Activated naive CD8-positive, alpha-beta T cell treated with anti-CD3 and anti-CD28 coated beads for 36 hours (primary cell): Measurements from ENCODE around the gene VPS33B. TPM values are rescaled to one million over a fixed set of nuclear protein-coding genes. Genes with fewer than 3 reads are reported as not detected.

ENCODE experiments used
- DNase-seq: peaks from one replicate; pipeline ENCODE4 v3.0.0; 2021
- H3K27ac Mint-ChIP-seq: one replicate; pipeline ENCODE4 v1.8.0; 2022; ENCODE audit warnings: mild to moderate bottlenecking, moderate library complexity, mixed read lengths
- H3K27me3 Mint-ChIP-seq: one replicate; pipeline ENCODE4 v1.8.0; 2022; ENCODE audit warnings: mild to moderate bottlenecking, mixed read lengths
- H3K36me3 Mint-ChIP-seq: one replicate; pipeline ENCODE4 v1.8.0; 2021; ENCODE audit warnings: mild to moderate bottlenecking, mixed read lengths
- H3K4me1 Mint-ChIP-seq: one replicate; pipeline ENCODE4 v1.8.0; 2021; ENCODE audit warnings: mixed read lengths
- H3K4me3 Mint-ChIP-seq: one replicate; pipeline ENCODE4 v1.8.0; 2022; ENCODE audit warnings: mild to moderate bottlenecking, moderate library complexity, mixed read lengths
- H3K9me3 Mint-ChIP-seq: one replicate; pipeline ENCODE4 v1.8.0; 2022; ENCODE audit warnings: mixed read lengths
- total RNA-seq, 2 experiments: library from RNA; stranded (reverse); gene quantifications; one replicate each; pipeline ENCODE4 v1.2.3, GENCODE V29; 2021

VPS33B gene
- 10 to 100 TPM; 17.2 to 23.3 TPM for total RNA-seq

DNA sequence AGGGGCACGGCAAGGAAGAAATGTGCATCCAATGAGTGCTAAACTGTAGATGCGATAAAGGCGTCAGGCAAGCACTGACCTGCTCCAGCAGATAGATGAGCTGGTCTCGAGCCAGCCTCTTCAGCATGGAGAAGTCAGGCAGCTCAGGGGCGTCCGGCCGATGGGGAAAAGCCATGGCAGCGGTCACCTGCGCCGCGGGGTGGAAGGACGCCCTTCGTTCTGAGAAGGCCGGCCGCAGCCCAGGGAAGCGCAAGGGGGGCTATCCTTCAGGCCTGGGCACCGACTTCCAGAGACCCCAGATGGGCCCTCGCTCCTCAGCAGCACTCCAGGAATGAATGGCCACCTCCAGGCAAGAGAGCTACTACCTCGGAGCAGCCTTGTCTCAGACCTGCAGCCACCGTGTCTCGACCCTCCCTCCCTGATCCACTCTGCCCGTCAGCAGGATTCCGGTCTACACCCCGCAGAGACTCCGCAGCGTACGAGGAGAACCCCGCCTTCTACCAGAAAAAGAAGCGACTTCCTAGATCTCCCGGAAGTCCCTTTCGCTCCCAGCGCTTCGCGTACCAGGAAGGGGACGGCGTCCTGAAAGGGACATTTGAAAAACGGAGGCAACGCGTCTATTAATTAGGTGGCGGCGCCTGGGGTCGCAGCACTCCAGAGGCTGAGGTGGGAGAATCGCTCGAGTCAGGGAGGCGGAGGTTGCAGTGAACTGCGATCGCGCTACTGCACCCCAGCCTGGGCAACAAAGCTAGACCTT is at the start of gene VPS33B:
TSS of gene VPS33B (minus strand) at position 520 of the 757 bp plus-strand sequence. CDS start at position 175, 345 bp downstream.
- Mint-ChIP-seq H3K9me3 (no peaks in the 10 kb centered on the region), H3K27ac (peak within 1 kb of the TSS; percentile 87), H3K36me3 (peaks cover 1% of the 10 kb centered on the region), H3K27me3 (no peaks in the 10 kb centered on the region), H3K4me1 (peaks cover 18% of the 10 kb centered on the region), H3K4me3 (peak within 1 kb of the TSS; percentile 90)
- DNase-seq, result peak; percentile 79

DNA sequence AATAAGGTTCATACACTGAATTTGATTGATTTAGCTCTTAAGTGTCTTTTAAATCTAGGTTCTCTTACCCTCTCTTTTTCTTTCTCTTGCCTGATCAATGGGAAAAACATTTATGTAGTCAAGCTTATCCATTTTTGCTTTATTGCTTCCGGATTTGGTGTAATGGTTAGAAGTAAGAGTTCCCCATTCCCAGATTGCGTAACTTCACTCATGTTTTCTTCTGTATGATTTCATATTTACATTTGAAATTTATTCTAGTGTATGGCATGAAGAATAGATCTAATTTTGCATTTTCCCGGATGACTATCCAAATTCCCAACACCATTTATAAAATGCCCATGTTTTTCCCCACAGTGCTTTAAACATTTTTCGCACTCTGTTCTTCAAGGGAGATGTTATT is 49.8 kb upstream of the VPS33B start:
- no peak for DNase-seq
- Mint-ChIP-seq H3K27ac (no peak overlapping the region), H3K4me3 (no peak overlapping the region), H3K9me3 (no peaks in the 10 kb centered on the region), H3K27me3 (peaks cover 17% of the 10 kb centered on the region), H3K4me1 (no peaks in the 10 kb centered on the region), H3K36me3 (no peaks in the 10 kb centered on the region)

DNA sequence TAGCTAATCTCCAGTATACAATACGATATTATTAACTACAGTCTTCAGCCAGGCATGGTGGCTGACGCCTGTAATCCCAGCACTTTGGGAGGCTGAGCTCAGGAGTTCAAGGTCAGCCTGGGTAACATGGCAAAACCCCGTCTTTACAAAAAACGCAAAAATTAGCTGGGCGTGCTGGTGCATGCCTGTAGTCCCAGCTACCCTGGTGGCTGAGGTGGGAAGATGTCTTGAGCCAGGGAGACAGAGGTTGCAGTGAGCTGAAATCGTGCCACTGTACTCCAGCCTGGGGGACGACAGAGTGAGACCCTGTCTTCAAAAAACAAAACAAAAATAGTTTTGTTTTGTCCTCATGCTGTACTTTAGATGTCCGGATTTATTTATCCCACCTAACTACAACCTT is 48.5 kb upstream of the VPS33B start:
- Mint-ChIP-seq H3K27ac (no peak overlapping the region), H3K4me1 (no peaks in the 10 kb centered on the region), H3K27me3 (peaks cover 17% of the 10 kb centered on the region), H3K36me3 (no peaks in the 10 kb centered on the region), H3K9me3 (no peaks in the 10 kb centered on the region), H3K4me3 (no peak overlapping the region)
- no peak for DNase-seq

DNA sequence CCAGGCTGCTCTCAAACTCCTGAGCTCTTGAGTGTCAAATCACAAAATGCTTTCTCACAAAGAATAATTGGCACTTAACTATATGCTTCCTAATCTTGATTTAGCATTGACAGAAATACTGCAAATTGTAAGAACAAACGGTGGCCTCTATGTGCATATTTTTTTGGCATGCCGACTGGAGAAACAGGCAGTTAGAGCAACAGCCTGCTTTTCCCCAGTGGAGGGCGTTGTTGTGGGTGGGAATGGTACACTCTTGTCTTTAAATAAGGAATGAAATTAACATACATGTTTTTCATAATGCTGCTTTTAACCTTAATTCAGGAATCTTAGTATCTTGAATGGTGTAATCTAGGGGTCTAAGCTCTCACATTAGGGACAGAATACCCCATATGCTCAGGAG is 46.6 kb upstream of the VPS33B start:
- Mint-ChIP-seq H3K27me3 (peaks cover 17% of the 10 kb centered on the region), H3K4me1 (no peaks in the 10 kb centered on the region), H3K4me3 (no peak overlapping the region), H3K36me3 (no peaks in the 10 kb centered on the region), H3K27ac (no peak overlapping the region), H3K9me3 (peaks cover 5% of the 10 kb centered on the region)
- DNase-seq, result no peak

DNA sequence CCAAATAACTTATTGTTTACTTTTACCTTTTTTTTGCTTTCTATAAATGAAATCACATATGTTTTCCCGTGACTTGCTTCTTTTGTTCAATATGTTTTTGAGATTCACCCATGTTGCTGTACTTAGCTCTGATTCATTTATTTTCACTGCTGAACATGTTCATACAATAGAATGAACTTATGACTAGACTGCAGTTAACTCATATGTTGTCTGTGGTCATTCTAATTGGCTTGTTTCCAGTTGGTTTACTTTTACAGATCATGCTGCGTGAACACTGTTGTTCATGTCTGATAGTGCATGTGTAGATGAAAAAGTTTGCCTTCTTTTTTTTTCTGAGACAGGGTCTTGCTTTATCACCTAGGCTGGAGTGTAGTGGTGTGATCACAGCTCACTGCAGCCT is 46.0 kb upstream of the VPS33B start:
- DNase-seq, result no peak
- Mint-ChIP-seq H3K36me3 (no peaks in the 10 kb centered on the region), H3K4me1 (no peaks in the 10 kb centered on the region), H3K4me3 (no peak overlapping the region), H3K27me3 (peaks cover 17% of the 10 kb centered on the region), H3K27ac (no peak overlapping the region), H3K9me3 (peaks cover 5% of the 10 kb centered on the region)

DNA sequence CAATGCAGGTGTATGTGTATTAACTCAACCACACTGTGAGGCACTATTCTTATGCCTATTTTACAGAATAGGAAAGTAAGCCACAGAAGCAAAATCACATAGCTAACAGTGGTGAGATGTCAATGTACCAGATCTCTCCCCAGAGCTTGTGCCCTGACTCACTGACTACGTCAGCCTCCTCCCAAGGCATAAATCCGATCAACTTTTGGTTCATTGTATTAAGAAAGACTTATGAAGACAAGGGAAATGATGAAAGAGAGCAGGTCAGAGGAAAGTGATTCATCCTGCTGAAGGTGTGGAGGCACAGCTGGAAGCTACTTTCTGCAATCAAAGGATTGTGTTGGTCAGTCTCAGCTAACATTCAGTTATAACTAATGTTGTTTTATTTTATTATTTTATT is 44.6 kb upstream of the VPS33B start:
- no peak for DNase-seq
- Mint-ChIP-seq H3K27ac (no peak overlapping the region), H3K36me3 (no peaks in the 10 kb centered on the region), H3K9me3 (peaks cover 5% of the 10 kb centered on the region), H3K27me3 (peaks cover 11% of the 10 kb centered on the region), H3K4me3 (no peak overlapping the region), H3K4me1 (no peaks in the 10 kb centered on the region)

DNA sequence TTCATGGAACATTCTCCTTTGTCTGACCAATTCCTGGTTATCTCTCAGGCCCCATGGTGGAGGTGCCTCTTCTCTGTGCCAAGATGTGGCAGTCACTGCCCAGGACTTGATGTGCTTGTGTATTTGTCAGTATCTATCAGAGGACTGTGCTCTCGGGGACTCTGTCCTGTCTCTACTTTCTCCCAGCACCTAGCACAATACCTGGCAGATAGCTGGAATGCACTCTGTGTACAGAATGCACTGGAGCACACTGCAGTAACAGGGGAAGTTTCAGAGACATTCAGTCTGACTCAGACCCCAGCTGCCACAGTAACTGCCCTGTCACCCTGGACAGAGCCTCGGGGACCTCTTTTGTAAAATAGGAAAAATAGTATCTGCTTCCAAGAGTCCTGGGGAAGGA is 43.1 kb upstream of the VPS33B start:
- DNase-seq, result no peak
- Mint-ChIP-seq H3K36me3 (no peaks in the 10 kb centered on the region), H3K27me3 (peaks cover 11% of the 10 kb centered on the region)

DNA sequence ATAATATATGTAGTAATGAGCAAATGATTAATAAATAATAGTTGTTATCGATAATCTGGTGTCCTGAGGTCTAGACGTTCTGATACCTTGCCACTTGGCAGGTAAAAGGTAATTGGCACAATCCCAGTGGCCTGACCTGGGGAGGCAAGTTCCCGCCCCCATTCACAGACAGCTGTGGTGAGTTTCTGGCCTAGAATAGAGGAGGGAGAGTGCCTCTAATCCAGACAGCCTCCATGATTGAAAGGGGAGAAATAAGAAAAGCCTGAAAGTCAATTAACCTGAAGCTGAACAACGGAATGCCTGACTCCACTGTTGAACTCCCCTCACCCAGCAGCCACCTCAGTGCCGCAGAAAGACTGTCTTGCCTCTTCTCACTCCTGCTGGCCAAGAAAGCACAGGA is 39.6 kb upstream of the VPS33B start:
- peaks cover 5% of the 10 kb centered on the region for H3K9me3 Mint-ChIP-seq
- H3K36me3 Mint-ChIP-seq, result no peaks in the 10 kb centered on the region
- H3K4me3 Mint-ChIP-seq, result no peak overlapping the region
- no peak for DNase-seq
- H3K27me3 Mint-ChIP-seq, result peaks cover 24% of the 10 kb centered on the region
- no peaks in the 10 kb centered on the region for H3K4me1 Mint-ChIP-seq
- no peak overlapping the region for H3K27ac Mint-ChIP-seq

More for the DNA sequence above, 43.1 kb upstream of the VPS33B start:
- no peak overlapping the region for H3K27ac Mint-ChIP-seq
- no peak overlapping the region for H3K4me3 Mint-ChIP-seq
- no peaks in the 10 kb centered on the region for H3K4me1 Mint-ChIP-seq
- peaks cover 5% of the 10 kb centered on the region for H3K9me3 Mint-ChIP-seq

DNA sequence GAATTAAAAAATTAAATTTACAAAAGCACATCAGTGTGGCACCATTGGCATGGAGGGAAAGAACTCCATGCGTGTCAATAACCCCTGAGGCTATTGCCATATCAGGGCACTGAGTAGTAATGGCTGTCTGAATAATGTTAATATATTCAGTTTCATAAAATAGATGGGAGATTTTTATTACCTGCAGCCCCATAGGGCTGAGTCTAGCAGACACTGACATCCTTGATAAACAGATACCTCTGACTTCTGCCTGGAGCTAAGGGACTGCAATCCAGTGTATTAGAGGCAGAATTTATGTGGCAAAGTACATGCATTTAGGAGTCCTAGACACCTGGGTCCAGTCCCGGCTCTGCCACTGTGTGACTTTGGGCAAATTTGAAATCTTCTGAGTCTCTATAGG is 38.8 kb upstream of the VPS33B start:
- Mint-ChIP-seq H3K36me3 (no peaks in the 10 kb centered on the region), H3K27me3 (peaks cover 32% of the 10 kb centered on the region), H3K9me3 (peaks cover 5% of the 10 kb centered on the region), H3K27ac (no peak overlapping the region), H3K4me3 (no peak overlapping the region), H3K4me1 (no peaks in the 10 kb centered on the region)
- DNase-seq, result no peak

DNA sequence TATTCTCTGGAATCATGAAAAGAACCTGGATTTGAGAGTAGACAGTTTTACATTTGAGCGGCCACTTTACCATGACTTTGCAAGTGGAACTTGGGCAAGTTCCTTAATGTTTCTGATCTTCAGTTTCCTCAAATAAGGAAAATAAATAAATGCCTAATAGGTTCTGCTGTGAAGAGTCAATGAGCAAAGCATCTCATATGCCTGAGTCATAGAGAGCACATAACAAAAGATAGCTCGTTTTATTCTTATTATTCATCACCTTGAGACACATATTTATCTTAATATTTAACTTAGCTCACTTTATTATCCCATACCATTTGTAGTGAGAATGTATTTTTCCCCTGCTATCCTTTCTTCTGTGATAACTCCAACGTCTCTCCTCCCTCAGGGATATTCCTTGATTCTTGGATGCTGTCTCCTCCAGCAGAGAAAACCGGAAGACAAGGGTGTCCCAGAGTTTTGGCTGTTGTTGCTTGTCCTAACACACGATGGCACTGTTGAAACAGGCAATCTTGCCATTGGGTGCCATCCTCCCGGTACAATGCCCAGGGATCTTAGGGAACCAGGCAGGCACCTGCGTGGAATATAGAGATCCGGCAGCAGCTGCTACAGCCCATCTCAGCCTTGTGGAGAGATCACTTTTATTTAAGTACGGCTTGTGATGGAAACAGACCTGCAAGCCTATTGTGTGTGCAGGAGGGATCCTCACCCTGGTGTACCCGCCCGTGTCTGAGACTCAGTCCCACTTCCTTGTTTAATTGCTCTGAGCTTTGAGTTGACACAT is 33.3 kb upstream of the VPS33B start:
- Mint-ChIP-seq H3K27me3 (peaks cover 51% of the 10 kb centered on the region), H3K9me3 (no peaks in the 10 kb centered on the region), H3K4me1 (no peaks in the 10 kb centered on the region), H3K36me3 (no peaks in the 10 kb centered on the region), H3K27ac (no peak overlapping the region), H3K4me3 (no peak overlapping the region)
- peak; percentile 20 for DNase-seq

DNA sequence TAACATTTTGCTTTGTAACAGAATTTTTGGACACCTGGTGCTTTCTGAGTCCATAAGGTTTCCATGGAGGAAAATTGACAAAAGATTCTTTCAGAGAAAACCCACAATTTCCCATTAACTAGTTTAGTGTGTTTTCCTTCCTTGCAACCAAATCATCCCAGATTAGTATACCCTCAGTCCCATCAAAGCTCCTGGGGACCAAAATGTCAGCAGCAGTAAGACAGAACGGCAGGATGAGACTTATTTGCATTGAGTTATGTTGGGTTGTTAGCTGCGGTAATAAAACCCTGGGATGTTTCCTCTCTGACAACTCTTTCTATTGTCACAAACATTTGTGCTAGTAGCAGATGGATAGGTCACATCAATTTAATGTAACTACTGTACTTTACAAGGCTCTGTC is 32.4 kb upstream of the VPS33B start:
- no peaks in the 10 kb centered on the region for H3K4me1 Mint-ChIP-seq
- no peaks in the 10 kb centered on the region for H3K9me3 Mint-ChIP-seq
- DNase-seq, result no peak
- H3K36me3 Mint-ChIP-seq, result no peaks in the 10 kb centered on the region
- H3K4me3 Mint-ChIP-seq, result no peak overlapping the region
- no peak overlapping the region for H3K27ac Mint-ChIP-seq
- H3K27me3 Mint-ChIP-seq, result peaks cover 48% of the 10 kb centered on the region

DNA sequence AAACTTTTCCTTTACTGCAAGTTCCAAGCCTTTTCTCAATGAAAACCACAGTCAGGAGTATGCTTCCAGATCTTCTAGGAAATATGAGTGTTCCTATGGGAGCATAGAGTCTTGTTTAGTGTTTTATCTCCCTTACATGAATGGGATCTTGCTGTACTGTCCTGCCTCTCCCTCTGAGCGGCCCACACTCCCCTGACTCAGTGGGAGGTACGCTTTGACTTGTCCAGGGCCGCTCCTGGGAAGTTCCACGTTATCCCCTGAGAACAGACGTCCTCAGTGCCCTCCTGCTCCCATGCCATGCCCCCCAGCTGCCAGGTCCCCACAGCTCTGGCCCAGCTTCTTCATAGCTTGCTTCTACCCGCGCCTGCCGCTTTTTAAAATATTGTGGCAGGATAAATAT is 28.9 kb upstream of the VPS33B start:
- Mint-ChIP-seq H3K36me3 (no peaks in the 10 kb centered on the region), H3K4me3 (no peak overlapping the region), H3K27ac (no peak overlapping the region), H3K9me3 (no peaks in the 10 kb centered on the region), H3K27me3 (peaks cover 19% of the 10 kb centered on the region), H3K4me1 (peaks cover 14% of the 10 kb centered on the region)
- no peak for DNase-seq

DNA sequence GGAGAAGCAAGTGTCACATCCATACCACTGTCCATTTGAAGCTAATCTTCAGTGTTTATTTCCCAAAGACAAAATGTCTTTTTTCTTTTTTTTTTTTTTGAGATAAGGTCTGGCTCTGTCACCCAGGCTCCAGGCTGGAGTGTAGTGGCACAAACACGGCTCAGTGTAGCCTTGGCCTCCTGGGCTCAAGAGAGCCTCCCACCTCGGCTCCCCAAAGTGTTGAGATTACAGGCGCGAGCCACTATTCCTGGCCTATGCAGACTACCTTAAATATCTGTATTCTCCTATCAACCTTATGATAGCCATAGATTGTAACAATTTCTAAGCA is 27.7 kb upstream of the VPS33B start:
- DNase-seq, result no peak
- Mint-ChIP-seq H3K27ac (no peak overlapping the region), H3K4me1 (peaks cover 14% of the 10 kb centered on the region), H3K4me3 (no peak overlapping the region), H3K36me3 (no peaks in the 10 kb centered on the region), H3K27me3 (peaks cover 10% of the 10 kb centered on the region), H3K9me3 (no peaks in the 10 kb centered on the region)

DNA sequence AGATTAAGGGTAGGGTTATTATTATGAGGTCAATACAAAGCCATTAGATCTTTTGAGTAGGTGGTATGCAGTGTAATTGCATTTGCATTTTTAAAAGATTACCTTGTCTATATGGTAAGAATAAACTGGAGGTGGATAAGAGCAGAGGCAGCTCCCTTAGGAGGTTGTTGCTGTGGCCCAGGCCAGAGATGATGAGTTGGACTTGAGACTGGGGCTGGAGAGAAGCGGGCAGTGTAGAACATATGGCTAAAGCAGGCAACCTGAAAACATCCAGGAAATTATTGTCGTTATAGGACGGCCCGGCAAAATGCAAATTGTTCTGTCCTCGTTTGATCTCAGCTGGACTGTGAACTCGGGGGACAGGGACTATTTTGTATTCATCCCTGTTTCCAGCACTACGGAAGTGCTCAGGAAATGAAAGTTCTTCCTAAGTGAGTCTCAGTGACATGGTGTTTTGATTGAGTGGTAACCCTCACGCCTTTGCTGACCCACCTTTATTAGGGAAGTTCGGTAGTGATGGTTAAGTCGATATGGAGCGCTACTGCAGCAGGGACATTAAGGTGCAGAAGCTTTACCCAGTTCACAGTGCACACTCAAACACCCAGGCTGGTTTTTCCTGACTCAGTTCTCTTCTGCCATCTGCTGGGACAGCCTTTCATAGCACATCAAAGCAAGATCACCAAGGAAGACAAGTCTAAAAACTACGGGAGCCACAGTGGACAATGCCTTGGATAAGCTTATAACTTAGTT is 27.2 kb upstream of the VPS33B start:
- H3K4me1 Mint-ChIP-seq, result peaks cover 14% of the 10 kb centered on the region

DNA sequence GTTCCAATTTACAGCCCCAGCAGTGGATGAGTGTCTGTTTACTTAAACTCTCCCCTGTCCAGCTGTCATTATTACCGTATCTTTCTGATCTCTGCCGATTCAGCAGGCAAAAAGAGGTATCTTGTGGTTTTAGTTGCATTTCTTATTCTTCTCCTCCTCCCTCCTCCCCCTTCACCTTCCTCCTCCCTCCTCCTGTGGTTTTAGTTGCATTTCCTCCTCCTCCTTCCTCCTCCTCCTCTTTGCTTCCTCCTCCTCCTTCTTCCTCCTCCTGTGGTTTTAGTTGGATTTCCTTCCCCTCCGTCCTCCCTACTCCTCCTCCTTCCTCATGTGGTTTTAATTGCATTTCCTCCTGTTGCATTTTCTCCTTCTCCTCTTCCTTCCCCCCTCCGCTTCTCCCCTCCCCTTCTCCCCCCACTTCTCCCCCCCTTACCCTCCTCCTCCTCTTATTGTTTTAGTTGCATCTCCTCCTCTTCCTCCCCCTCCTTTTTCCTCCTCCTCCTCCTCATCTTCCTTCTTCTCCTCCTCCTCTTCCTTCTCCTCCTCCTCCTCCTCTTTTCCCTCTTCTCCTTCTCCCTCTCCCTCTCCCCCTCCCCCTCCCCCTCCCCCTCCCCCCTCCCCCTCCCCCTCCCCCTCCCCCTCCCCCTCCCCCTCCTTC is 25.3 kb upstream of the VPS33B start:
- peaks cover 14% of the 10 kb centered on the region for H3K4me1 Mint-ChIP-seq
- no peak overlapping the region for H3K27ac Mint-ChIP-seq
- no peak overlapping the region for H3K4me3 Mint-ChIP-seq

More for the DNA sequence above, 27.2 kb upstream of the VPS33B start:
- Mint-ChIP-seq H3K27ac (no peak overlapping the region), H3K36me3 (no peaks in the 10 kb centered on the region), H3K27me3 (peaks cover 6% of the 10 kb centered on the region), H3K4me3 (no peak overlapping the region), H3K9me3 (no peaks in the 10 kb centered on the region)
- DNase-seq, result peak; percentile 43

More for the DNA sequence above, 25.3 kb upstream of the VPS33B start:
- no peak for DNase-seq
- Mint-ChIP-seq H3K27me3 (no peaks in the 10 kb centered on the region), H3K36me3 (no peaks in the 10 kb centered on the region), H3K9me3 (no peaks in the 10 kb centered on the region)
